MM.1S (cell line): Measurements from ENCODE around the gene GABBR1.

Experiments used
- DNase-seq: peaks from one replicate; pipeline ENCODE4 v3.0.0-alpha.2; 2015
- H2AFZ ChIP-seq: fragments of 300-600 bp; sonication (generic); 2 replicates; pipeline ENCODE4 v1.6.0; 2016; ENCODE audit warnings: antibody characterized with exemption, low read length
- H3F3A ChIP-seq: fragments of 300-600 bp; sonication (generic); 2 replicates; pipeline ENCODE4 v1.6.1; 2016; ENCODE audit warnings: mild to moderate bottlenecking, antibody characterized with exemption, low read length, moderate library complexity, mixed read lengths; ENCODE audit not compliant: insufficient read depth
- H3K27ac ChIP-seq: fragments of 300-600 bp; sonication (generic); 2 replicates; pipeline ENCODE4 v1.5.1; 2016; ENCODE audit warnings: mild to moderate bottlenecking, low read length
- H3K27me3 ChIP-seq: fragments of 300-600 bp; sonication (generic); replicated peaks from 2 replicates; pipeline ENCODE4 v1.6.0; 2016; ENCODE audit warnings: low read length; ENCODE audit not compliant: insufficient read depth
- H3K36me3 ChIP-seq: fragments of 300-600 bp; sonication (generic); replicated peaks from 2 replicates; pipeline ENCODE4 v1.6.1; 2016; ENCODE audit warnings: mild to moderate bottlenecking, low read length, mixed read lengths; ENCODE audit not compliant: insufficient read depth
- H3K4me1 ChIP-seq: fragments of 300-600 bp; sonication (generic); 2 replicates; pipeline ENCODE4 v1.6.1; 2016; ENCODE audit warnings: low read length, mixed read lengths
- H3K4me2 ChIP-seq: fragments of 300-600 bp; sonication (generic); 2 replicates; pipeline ENCODE4 v1.6.0; 2016; ENCODE audit warnings: low read depth, low read length
- H3K4me3 ChIP-seq: fragments of 300-600 bp; sonication (generic); 2 replicates; pipeline ENCODE4 v1.5.1; 2016; ENCODE audit warnings: low read length, mixed read lengths
- H3K79me2 ChIP-seq: fragments of 300-600 bp; sonication (generic); 2 replicates; pipeline ENCODE4 v1.6.1; 2016; ENCODE audit warnings: mixed run types, low read length, mixed read lengths
- H3K9ac ChIP-seq: fragments of 300-600 bp; sonication (generic); 2 replicates; pipeline ENCODE4 v1.6.1; 2016; ENCODE audit warnings: low read length, mixed read lengths
- H3K9me2 ChIP-seq: fragments of 300-600 bp; sonication (generic); replicated peaks from 2 replicates; pipeline ENCODE4 v1.6.1; 2016; ENCODE audit warnings: mild to moderate bottlenecking, low read length, mixed read lengths; ENCODE audit not compliant: insufficient read depth
- H3K9me3 ChIP-seq: fragments of 300-600 bp; sonication (generic); replicated peaks from 2 replicates; pipeline ENCODE4 v1.6.1; 2016; ENCODE audit warnings: mild to moderate bottlenecking, low read length, mixed read lengths; ENCODE audit not compliant: insufficient read depth
- H4K20me1 ChIP-seq: fragments of 300-600 bp; sonication (generic); 2 replicates; pipeline ENCODE4 v1.6.1; 2016; ENCODE audit warnings: mild to moderate bottlenecking, low read length, moderate library complexity, mixed read lengths; ENCODE audit not compliant: insufficient read depth
- CTCF ChIP-seq: fragments of 300-600 bp; sonication (generic); IDR thresholded peaks from 2 replicates; pipeline ENCODE4 v1.5.1; 2016; ENCODE audit warnings: antibody characterized with exemption, low read length, mixed read lengths
- EZH2 ChIP-seq: fragments of 300-600 bp; sonication (generic); optimal IDR thresholded peaks from 2 replicates; pipeline ENCODE3; 2017; ENCODE audit warnings: low read depth, mild to moderate bottlenecking, antibody characterized with exemption, low read length, mixed read lengths
- EZH2phosphoT487 ChIP-seq: fragments of 300-600 bp; sonication (generic); IDR thresholded peaks from 2 replicates; pipeline ENCODE4 v1.6.1; 2018; ENCODE audit warnings: antibody characterized with exemption, low read length

The GABBR1 gene

GRCh38 chr6:29651413-29652197, 18.6 kb upstream of the GABBR1 start:
- no peaks in the 10 kb centered on the region for H3K9me3 ChIP-seq
- H3K27me3 ChIP-seq = no peaks in the 10 kb centered on the region
- H3K9me2 ChIP-seq = no peaks in the 10 kb centered on the region
- H2AFZ ChIP-seq = no peak overlapping the region
- no peak overlapping the region for H3K4me3 ChIP-seq
- no peaks in the 10 kb centered on the region for H3F3A ChIP-seq
- H3K9ac ChIP-seq = no peak overlapping the region
- no peaks in the 10 kb centered on the region for H4K20me1 ChIP-seq
- peak overlapping the region; percentile 0; the same call in 1 of the 2 replicates for H3K4me2 ChIP-seq
- H3K36me3 ChIP-seq = no peaks in the 10 kb centered on the region
- TF ChIP-seq CTCF (peak; percentile 67), EZH2phosphoT487 (no peak)
- no peak overlapping the region for H3K27ac ChIP-seq
- DNase-seq = peak; percentile 46
- no peaks in the 10 kb centered on the region for H3K79me2 ChIP-seq
- peaks cover 18% of the 10 kb centered on the region for H3K4me1 ChIP-seq

- TF ChIP-seq CTCF (peak; percentile 86), EZH2phosphoT487 (no peak), EZH2 (no peak)
- H3K27me3 ChIP-seq = no peaks in the 10 kb centered on the region
- peak overlapping the region; percentile 71 for H3K4me3 ChIP-seq
- H3K27ac ChIP-seq = peak overlapping the region; percentile 80
- H3F3A ChIP-seq = no peaks in the 10 kb centered on the region
- H3K9me3 ChIP-seq = no peaks in the 10 kb centered on the region
- peaks cover 4% of the 10 kb centered on the region; the same call in 1 of the 2 replicates for H3K4me1 ChIP-seq
- peak overlapping the region; percentile 85 for H2AFZ ChIP-seq
- no peaks in the 10 kb centered on the region for H3K36me3 ChIP-seq
- peak overlapping the region; percentile 72 for H3K9ac ChIP-seq
- H4K20me1 ChIP-seq = no peaks in the 10 kb centered on the region
- H3K4me2 ChIP-seq = peak overlapping the region; percentile 71
- peak; percentile 98 for DNase-seq
- H3K9me2 ChIP-seq = no peaks in the 10 kb centered on the region
- H3K79me2 ChIP-seq = no peaks in the 10 kb centered on the region
Measured at GRCh38 chr6:29649701-29650673, 17.0 kb upstream of the GABBR1 start.

- peak; percentile 33 for DNase-seq
Measured at GRCh38 chr6:29647927-29648642, 15.1 kb upstream of the GABBR1 start.

More at GRCh38 chr6:29647927-29648642, 15.1 kb upstream of the GABBR1 start:
- H3F3A ChIP-seq = no peaks in the 10 kb centered on the region
- H3K4me1 ChIP-seq = peaks cover 4% of the 10 kb centered on the region; the same call in 1 of the 2 replicates
- no peaks in the 10 kb centered on the region for H4K20me1 ChIP-seq
- H3K9me2 ChIP-seq = no peaks in the 10 kb centered on the region
- H3K9me3 ChIP-seq = no peaks in the 10 kb centered on the region
- no peak overlapping the region for H3K9ac ChIP-seq
- H3K27me3 ChIP-seq = no peaks in the 10 kb centered on the region
- no peak overlapping the region for H3K4me3 ChIP-seq
- TF ChIP-seq CTCF = peak; percentile 67
- TF ChIP-seq EZH2phosphoT487 = no peak
- no peak for TF ChIP-seq EZH2
- no peaks in the 10 kb centered on the region for H3K36me3 ChIP-seq
- no peaks in the 10 kb centered on the region for H3K79me2 ChIP-seq
- H3K27ac ChIP-seq = no peak overlapping the region
- H2AFZ ChIP-seq = no peak overlapping the region
- no peak overlapping the region for H3K4me2 ChIP-seq
